Progenitor cell of endocrine pancreas (in vitro differentiated cells): ENCODE measurements around the gene USP5. TPM values are rescaled to one million over a fixed set of nuclear protein-coding genes. Genes with fewer than 3 reads are reported as not detected.
A peak's percentile ranks its signal among the peaks of the same experiment; 100 is the strongest.

Experiments
- DNase-seq: peaks from one replicate; pipeline ENCODE4 v3.0.0; 2021; ENCODE audit warnings: low spot score; ENCODE audit not compliant: unreplicated experiment
- H3K27ac Mint-ChIP-seq: 2 replicates; pipeline ENCODE4 v1.8.0; 2021; ENCODE audit warnings: mild to moderate bottlenecking, moderate library complexity, mixed read lengths
- H3K27me3 Mint-ChIP-seq: 2 replicates; pipeline ENCODE4 v1.8.0; 2021; ENCODE audit warnings: mixed read lengths
- H3K36me3 Mint-ChIP-seq: 2 replicates; pipeline ENCODE4 v1.8.0; 2022; ENCODE audit warnings: mixed read lengths; ENCODE audit not compliant: insufficient read depth
- H3K4me1 Mint-ChIP-seq: 2 replicates; pipeline ENCODE4 v1.8.0; 2021; ENCODE audit warnings: low read depth, mixed read lengths
- H3K4me3 Mint-ChIP-seq: 2 replicates; pipeline ENCODE4 v1.8.0; 2021; ENCODE audit warnings: low read depth, mild to moderate bottlenecking, moderate library complexity, mixed read lengths
- H3K9me3 Mint-ChIP-seq: 2 replicates; pipeline ENCODE4 v1.8.0; 2021; ENCODE audit warnings: low read depth, mixed read lengths
- CTCF ChIP-seq: fragments of 200-600 bp; sonication (generic); IDR thresholded peaks from one replicate; pipeline ENCODE4 v1.5.0; 2021; ENCODE audit warnings: antibody characterized with exemption, mild to moderate bottlenecking; ENCODE audit not compliant: unreplicated experiment
- total RNA-seq: library from RNA; stranded (reverse); gene quantifications from 2 replicates; pipeline ENCODE4 v1.2.1, GENCODE V29; 2021

The USP5 gene
- total RNA-seq, 1 donor from 2014 or later = 185 TPM

GRCh38 chr12:6819106-6820030 lies 32.6 kb upstream of the USP5 start:
- no peak for DNase-seq
- no peak overlapping the region for H3K4me3 Mint-ChIP-seq

DNA sequence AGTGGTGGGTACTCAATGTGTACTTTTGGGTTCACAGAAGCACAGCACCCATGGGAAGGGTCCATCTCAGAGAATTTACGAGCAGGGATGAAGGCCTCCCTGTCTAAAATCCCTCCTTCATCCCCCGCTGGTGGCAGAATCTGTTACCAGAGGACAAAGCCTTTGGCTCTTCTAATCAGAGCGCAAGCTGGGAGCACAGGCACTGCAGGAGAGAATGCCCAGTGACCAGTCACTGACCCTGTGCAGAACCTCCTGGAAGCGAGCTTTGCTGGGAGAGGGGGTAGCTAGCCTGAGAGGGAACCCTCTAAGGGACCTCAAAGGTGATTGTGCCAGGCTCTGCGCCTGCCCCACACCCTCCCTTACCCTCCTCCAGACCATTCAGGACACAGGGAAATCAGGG lies 31.8 kb upstream of the USP5 start:
- H3K36me3 Mint-ChIP-seq = no peaks in the 10 kb centered on the region
- H3K4me1 Mint-ChIP-seq = peaks cover 24% of the 10 kb centered on the region
- no peaks in the 10 kb centered on the region for H3K9me3 Mint-ChIP-seq
- no peak for TF ChIP-seq CTCF
- H3K27ac Mint-ChIP-seq = no peak overlapping the region
- H3K4me3 Mint-ChIP-seq = no peak overlapping the region
- H3K27me3 Mint-ChIP-seq = peaks cover 60% of the 10 kb centered on the region
- DNase-seq = no peak

More at GRCh38 chr12:6819106-6820030, 32.6 kb upstream of the USP5 start:
- Mint-ChIP-seq H3K36me3 (no peaks in the 10 kb centered on the region), H3K27me3 (peaks cover 60% of the 10 kb centered on the region), H3K27ac (no peak overlapping the region), H3K4me1 (peaks cover 24% of the 10 kb centered on the region), H3K9me3 (no peaks in the 10 kb centered on the region)
- no peak for TF ChIP-seq CTCF

- peak; percentile 59 for DNase-seq
- no peaks in the 10 kb centered on the region for H3K9me3 Mint-ChIP-seq
- peak within 1 kb of the TSS; percentile 67 for H3K4me3 Mint-ChIP-seq
- peak within 1 kb of the TSS; percentile 47 for H3K27ac Mint-ChIP-seq
- H3K4me1 Mint-ChIP-seq = peaks cover 24% of the 10 kb centered on the region
- peaks cover 67% of the 10 kb centered on the region for H3K27me3 Mint-ChIP-seq
- no peak for TF ChIP-seq CTCF
- no peaks in the 10 kb centered on the region for H3K36me3 Mint-ChIP-seq
Observed at GRCh38 chr12:6821591-6822425, 30.1 kb upstream of the USP5 start, which contains the start of gene GPR162. Gene GPR162, plus strand, starts transcription at chr12:6821821. Its CDS starts 2,078 bp downstream, at chr12:6823899.

GRCh38 chr12:6822426-6823135 lies 29.4 kb upstream of the USP5 start:
- Mint-ChIP-seq H3K4me1 (peaks cover 26% of the 10 kb centered on the region), H3K4me3 (no peak overlapping the region), H3K9me3 (no peaks in the 10 kb centered on the region), H3K36me3 (no peaks in the 10 kb centered on the region), H3K27me3 (peaks cover 71% of the 10 kb centered on the region), H3K27ac (no peak overlapping the region)
- no peak for DNase-seq
- TF ChIP-seq CTCF = no peak
